AG04450 (cell line): ENCODE data around the gene RNASE7. TPM values are rescaled to one million over a fixed set of nuclear protein-coding genes. Genes with fewer than 3 reads are reported as not detected.

Source experiments
- CTCF ChIA-PET: fragments of 300-600, 350-600 bp; formaldehyde crosslinking; extraction: SDS; loops from one replicate; lab custom pipeline; 2022; ENCODE audit warnings: antibody characterized with exemption, inconsistent platforms; lab: Charles Lee
- POLR2A ChIA-PET: fragments of 350-600 bp; formaldehyde crosslinking; extraction: SDS; loops from one replicate; lab custom pipeline; 2021; ENCODE audit warnings: antibody characterized with exemption, inconsistent platforms; lab: Yijun Ruan, JAX
- DNase-seq: peaks from one replicate; pipeline ENCODE4 v3.0.0-alpha.2; 2011; ENCODE audit warnings: low read depth, low spot score
- H3K27ac ChIP-seq: one replicate; pipeline ENCODE4 v1.5.1; 2012; ENCODE audit warnings: low read depth, low read length, control low read depth
- H3K27me3 ChIP-seq: one replicate; pipeline ENCODE4 v1.6.0; 2012; ENCODE audit warnings: low read length; ENCODE audit not compliant: control insufficient read depth, insufficient read depth
- H3K4me3 ChIP-seq: 2 replicates; pipeline ENCODE4 v1.5.1; 2011; ENCODE audit warnings: mild to moderate bottlenecking, low read depth, low read length, control low read depth
- H3K9me3 ChIP-seq: 2 replicates; pipeline ENCODE4 v1.5.1; 2012; ENCODE audit warnings: low read length; ENCODE audit not compliant: control insufficient read depth, insufficient read depth
- CTCF ChIP-seq: IDR thresholded peaks from 2 replicates; pipeline ENCODE4 v1.5.1; 2011; ENCODE audit warnings: low read depth, low read length, control low read depth, inconsistent platforms
- polyA plus RNA-seq: library from polyadenylated mRNA; depleted of rRNA; stranded (reverse); fragments of >200 nt; gene quantifications from 2 replicates; pipeline ENCODE4 v1.2.3, GENCODE V29; 2011

RNASE7 gene
- polyA plus RNA-seq, 1 experiment: not detected

GRCh38 chr14:21074398-21075272, 32.5 kb downstream of the RNASE7 start:
- ChIA-PET POLR2A (no interaction called here), CTCF (interaction anchor here (5.3 to 9.0 kb wide), 3 partner anchors 19 to 61 kb away, joined by 76 to 128 read pairs (median 86); no protein-coding TSS in a partner anchor)
- H3K9me3 ChIP-seq: no peaks in the 10 kb centered on the region; the same call in 1 of the 2 replicates
- H3K27me3 ChIP-seq: no peaks in the 10 kb centered on the region
- TF ChIP-seq CTCF: no peak
- no peak overlapping the region for H3K27ac ChIP-seq
- DNase-seq: no peak
- no peak overlapping the region for H3K4me3 ChIP-seq

GRCh38 chr14:21075719-21076437, 33.7 kb downstream of the RNASE7 start:
- ChIA-PET POLR2A (no interaction called here), CTCF (interaction anchor here (9.0 kb wide), 1 partner anchor 18 kb away, joined by 128 read pairs; no protein-coding TSS in a partner anchor)
- TF ChIP-seq CTCF: no peak
- Histone ChIP-seq H3K27me3 (no peaks in the 10 kb centered on the region), H3K4me3 (no peak overlapping the region), H3K9me3 (no peaks in the 10 kb centered on the region; the same call in 1 of the 2 replicates), H3K27ac (no peak overlapping the region)
- DNase-seq: no peak

GRCh38 chr14:21077672-21078071, 35.5 kb downstream of the RNASE7 start:
- Histone ChIP-seq H3K27me3 (no peaks in the 10 kb centered on the region), H3K4me3 (no peak overlapping the region), H3K9me3 (no peaks in the 10 kb centered on the region), H3K27ac (no peak overlapping the region)
- TF ChIP-seq CTCF: no peak
- CTCF ChIA-PET: interaction anchor here (1.4 to 9.0 kb wide), 3 partner anchors 16 to 62 kb away, joined by 3 to 128 read pairs (median 4); no protein-coding TSS in a partner anchor
- POLR2A ChIA-PET: no interaction called here
- no peak for DNase-seq

- no peaks in the 10 kb centered on the region for H3K9me3 ChIP-seq
- CTCF ChIA-PET: interaction anchor here (1.4 to 9.0 kb wide), 3 partner anchors 16 to 63 kb away, joined by 3 to 128 read pairs (median 4); no protein-coding TSS in a partner anchor
- H3K27ac ChIP-seq: no peak overlapping the region
- TF ChIP-seq CTCF: no peak
- POLR2A ChIA-PET: no interaction called here
- no peak overlapping the region for H3K4me3 ChIP-seq
- H3K27me3 ChIP-seq: no peaks in the 10 kb centered on the region
- DNase-seq: no peak
These were observed 36.1 kb downstream of the RNASE7 start for GRCh38 chr14:21078287-21078686.
